GM18519 (cell line): ENCODE data around the gene ERN1.

Experiments
- ATAC-seq: cut with Tn5 transposase; IDR thresholded peaks from one replicate; pipeline ENCODE4 v1.9.1; 2021; ENCODE audit warnings: mild to moderate bottlenecking, moderate library complexity; ENCODE audit not compliant: unreplicated experiment, low FRiP score

ERN1 gene

DNA sequence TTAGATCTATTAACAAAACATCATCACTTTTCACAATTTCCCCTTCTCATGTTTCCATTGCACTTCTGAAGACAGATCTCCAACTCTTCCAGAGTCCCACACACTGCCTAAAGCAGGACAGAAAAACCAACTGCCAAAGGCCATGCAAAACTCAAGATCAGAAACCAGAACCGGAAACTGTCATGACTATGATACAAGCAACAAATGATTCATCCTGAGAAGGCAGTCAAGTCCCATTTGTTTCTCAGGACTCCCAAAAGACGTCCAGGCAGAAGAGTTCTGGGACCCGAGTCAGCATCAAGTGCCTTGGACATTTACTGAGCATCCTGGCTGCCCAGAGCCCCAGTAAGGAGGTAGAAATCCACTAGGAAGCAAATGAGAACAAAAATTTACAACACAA lies 38.8 kb downstream of the ERN1 start:
- ATAC-seq, result no peak

DNA sequence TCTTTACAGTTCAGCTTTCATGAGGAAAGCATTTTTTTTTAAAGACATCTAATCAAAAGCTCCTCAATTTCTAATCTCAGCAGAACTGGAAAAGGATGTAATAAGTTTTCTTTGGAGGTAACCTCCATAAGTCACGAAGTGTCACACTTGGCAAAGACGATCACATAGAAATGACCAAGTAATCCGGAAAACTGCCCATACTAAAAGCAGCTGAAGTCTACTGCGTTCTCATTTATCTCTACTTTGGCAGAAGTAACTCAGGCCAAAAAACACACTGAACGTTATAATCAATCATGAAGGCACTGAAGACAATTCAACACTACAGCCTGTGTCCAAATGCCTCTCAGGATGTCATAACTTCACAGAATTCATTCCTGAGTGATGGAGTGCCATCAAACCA lies 39.8 kb downstream of the ERN1 start:
- ATAC-seq, result no peak

DNA sequence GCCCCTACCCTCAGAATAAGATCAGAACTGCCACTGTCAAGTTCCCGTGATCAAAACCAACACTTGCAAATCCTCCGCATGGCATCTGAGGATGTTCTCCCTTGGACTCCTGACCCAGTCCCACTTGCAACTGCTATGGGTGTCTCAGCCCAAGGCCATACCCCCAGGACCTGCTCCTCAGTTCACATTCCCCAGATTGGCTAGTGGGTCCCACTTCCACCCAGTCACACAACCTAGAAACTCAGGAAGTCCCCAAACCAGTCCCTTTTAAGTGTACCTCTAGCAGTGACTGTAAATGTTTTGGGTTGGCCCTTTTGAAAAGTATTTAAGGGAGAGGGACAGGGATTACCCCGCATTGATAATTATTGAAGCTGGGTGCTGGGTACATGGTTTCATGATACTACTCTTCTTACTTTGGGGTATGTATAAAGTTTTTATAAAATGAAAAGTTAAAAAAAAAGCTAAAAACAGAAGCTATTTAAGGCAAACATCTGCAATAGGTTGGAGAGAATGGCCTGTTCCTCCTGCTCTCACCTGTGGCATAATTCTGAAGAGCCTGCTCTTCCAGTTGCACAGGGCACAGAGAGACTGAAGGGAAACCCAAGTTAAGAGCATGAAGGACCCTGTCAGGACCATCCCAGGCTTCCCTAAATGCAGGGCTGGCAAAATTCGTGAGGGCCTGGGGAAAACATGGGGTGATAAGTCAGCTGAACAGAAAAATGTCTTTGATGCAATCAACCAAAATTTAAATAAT lies 42.5 kb downstream of the ERN1 start:
- ATAC-seq, result no peak

DNA sequence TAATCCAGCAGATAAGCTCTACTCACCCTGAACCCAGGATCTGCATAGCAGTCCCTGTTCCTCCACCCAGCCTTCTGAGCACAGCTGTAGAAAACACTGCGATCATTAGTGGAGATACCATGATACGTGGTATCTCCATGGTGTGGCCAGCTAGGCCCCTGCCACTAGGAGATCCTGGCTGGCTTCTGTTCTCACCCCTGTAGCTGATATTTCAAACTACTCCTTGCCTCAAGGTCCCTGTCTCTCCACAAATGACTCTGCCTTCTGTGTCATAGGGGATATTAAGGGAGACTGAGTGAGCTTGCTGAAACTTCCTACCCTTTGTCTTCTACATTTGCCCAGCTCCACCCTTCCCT lies 44.3 kb downstream of the ERN1 start:
- no peak for ATAC-seq

DNA sequence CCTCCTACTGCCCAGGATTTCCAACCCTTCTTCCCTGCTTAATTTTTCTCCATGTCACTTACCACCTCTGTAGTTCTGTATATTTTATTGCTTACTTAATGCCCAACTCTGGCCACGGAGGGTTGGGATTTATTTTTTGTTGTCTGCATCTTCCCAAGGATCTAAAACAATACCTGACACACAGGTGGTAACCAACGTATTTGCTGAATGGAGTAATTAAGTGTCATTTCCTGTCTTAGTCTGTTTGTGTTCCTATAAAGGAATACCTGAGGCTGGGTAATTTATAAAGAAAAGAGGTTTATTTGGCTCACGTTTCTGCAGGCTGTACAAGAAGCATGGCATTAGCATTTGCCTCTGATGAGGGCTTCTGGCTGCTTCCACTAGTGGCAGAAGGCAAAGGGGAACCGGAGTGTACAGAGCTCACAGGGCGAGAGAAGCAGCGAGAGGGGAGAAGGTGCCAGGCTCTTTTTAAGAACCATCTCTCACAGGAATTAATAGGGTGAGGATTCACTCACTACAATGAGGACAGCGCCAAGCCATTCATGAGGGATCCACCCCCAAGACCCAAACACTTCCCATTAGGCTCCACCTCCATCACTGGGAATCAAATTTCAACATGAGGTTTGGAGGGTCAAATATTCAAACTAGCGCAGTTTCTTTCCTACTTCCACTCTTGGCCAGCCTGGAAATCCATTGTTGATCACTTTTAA lies 44.8 kb downstream of the ERN1 start:
- ATAC-seq, result no peak

DNA sequence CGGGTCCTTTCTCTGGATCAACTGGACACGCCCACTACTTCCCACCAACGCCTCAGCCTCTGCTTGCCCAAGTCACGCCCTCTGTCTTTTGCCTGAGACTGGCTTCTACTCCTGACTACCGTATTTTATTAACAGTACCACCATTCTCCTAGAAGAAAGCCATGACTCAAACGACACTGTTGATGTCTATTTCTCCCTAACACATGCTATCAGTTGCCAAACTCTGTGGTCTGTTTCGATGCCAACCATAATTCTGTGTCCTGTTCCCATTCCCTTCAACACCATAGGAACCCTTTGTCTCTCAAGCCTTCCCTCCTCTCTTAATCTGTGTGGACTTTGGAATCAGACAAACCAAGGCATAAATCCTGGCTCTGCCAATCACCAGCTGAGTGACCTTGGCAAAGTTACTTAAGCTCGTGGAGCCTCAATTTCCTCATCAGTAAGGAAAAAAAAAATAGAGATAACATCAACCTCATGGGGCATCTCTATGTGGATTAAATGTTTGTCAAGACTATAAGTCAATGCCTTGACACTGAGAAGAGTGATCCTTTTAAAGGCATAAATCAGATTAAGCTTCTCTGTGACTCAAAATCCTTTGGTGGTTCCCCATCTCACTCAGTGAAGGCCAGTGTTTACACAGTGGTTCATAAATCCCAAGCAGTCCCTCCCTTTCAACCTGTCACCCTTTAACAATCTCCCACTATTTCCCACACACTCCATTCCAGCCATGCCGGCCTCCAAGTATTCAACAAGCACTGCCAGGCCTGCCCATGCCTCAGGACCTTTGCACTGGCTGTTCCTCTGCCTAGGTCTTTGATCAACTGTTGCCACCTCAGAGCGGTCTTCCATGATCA lies 45.6 kb downstream of the ERN1 start:
- no peak for ATAC-seq

DNA sequence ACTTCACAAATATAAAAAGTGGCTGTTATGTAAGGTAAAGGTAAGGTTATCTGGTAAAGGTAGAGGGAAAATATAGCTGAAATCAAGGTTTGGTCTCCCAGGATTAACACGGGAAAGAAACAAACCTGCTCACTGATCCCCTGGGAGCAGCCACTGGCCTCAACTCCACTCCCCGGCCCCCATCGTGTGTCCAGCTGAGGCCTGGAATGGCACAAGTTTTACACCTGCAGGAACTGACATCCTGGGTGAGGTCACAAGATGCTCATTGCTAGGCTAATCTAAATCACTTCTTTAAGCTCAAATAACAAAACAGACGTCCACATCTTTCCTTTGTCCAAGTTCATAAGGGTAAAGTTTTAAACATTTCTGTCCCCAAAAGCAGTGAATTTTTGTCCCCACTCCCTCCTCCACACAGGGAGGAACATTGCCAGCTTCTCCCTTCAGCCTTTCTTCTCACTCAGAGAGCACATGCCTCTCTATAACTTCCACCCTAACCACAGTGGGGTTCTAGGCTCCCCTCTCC lies 46.3 kb downstream of the ERN1 start:
- ATAC-seq, result no peak

DNA sequence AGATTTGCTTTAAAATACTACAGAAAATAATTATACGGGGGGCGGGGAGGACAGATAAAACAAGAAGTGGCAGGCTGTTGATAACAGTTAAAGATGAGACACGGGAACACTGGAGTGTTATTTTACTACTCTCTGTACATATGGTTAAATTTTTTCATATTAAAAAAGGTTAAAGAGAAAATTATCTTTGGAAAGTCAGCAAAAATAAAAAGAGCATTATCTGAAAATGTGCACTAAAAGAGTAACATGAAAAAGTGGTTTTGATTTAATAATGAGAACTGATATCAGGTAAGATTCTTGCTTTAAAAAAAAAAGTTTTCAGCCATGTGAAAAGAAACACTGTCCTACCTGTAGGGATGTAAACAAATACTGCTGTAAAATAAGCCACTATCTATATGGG lies 46.9 kb downstream of the ERN1 start:
- no peak for ATAC-seq

DNA sequence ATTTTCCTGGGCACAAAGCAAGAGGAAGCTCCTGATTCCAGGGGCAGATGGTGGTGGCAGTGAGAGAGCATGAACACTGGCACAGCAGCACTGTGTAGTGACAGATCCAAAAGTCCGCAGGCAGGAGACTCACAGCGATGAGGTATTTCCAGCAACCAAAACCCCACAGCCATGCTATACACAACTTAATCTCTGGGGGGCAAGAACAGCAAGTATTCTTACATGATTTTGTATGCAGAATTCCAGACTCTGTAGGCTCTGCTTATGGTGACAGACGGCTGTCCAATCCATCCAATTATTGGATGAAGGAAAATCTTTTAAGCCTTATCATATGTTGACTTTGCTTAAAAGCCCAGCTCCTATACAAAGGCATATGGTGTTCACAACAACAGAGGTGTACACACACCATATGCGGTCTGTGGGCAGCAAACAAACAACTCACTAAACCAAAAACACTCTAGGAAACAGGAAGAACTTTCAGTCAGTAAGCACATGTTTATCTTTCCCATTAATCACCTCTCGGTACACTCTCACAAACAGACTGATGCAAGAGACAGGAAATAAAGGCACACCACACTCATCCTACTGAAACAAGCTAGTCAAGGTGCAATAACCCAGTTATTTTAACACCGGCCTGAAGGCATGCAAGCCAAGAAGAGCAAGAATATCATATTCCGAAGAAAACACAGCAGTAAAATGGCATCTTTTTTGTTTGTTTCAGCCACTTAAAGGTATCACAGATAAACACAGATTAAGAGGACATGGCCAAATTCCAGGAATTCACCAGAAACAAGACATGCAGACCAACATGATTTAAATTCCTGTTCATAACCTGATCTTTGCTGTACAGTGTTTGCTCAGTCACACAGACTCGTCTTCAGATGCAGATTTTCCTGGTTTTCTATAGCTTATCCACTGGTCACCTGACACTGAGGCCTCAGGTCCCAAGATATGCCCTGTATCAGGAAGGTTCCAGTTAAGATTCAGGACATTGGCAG lies 47.8 kb downstream of the ERN1 start:
- no peak for ATAC-seq

DNA sequence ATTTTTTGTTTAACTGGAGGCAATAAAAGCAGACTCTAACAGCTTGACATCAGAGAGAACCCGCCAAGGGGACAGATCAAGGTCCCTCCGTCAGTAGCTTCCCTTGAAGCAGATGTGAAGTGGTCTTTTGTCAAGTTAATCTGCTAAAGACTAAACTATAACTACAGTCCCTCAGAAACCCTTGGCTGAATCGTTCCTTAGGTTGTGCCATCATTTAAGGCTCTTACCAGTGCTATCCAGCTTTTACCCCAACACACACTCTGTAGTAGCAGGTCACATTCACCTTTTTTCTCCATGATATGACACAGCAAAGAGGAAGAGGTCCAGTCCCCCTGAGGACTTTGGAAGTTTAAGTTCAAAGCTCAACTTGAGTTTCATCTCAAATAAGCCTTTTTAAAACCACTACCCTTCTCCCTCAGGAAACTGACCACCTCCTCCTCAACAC lies 49.7 kb downstream of the ERN1 start:
- ATAC-seq, result no peak

DNA sequence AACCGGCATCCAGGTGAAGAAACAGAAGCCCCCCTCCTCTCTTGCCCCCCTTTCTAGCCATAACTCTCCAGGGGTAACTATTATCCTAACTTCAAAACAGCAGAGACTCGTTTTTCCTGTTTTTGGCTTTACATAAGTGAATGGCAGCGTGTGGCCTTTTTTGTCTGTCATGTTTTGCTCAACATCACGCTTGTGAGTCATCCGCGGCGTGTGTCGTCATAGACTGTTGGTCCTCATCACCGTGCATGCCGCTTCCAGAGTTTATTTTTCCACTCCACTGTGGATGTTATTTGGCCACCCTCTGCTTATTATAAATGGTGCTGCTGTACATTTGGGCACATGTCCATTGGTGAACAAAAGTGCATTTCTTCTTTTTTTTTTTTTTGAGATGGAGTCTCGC lies 52.6 kb downstream of the ERN1 start:
- ATAC-seq, result no peak

DNA sequence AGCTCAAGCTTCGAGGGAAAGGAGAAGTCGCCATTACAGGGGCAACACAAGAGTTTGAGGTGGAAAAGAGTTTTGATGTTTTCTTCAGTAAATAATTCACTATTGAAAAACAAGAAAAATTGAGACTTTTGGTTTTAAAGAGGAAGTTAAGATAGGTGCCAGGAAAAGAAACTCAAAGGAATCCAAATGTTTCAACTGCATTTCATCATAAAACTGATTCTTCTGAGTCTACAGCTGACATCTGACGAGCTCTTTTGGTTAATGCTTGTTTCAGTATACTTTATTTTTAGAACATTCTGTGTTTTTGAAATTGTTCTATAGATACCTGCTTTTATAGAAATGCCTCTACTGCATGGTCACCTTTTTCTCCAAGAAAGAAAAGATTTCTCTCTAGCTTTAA lies 54.0 kb downstream of the ERN1 start:
- no peak for ATAC-seq

DNA sequence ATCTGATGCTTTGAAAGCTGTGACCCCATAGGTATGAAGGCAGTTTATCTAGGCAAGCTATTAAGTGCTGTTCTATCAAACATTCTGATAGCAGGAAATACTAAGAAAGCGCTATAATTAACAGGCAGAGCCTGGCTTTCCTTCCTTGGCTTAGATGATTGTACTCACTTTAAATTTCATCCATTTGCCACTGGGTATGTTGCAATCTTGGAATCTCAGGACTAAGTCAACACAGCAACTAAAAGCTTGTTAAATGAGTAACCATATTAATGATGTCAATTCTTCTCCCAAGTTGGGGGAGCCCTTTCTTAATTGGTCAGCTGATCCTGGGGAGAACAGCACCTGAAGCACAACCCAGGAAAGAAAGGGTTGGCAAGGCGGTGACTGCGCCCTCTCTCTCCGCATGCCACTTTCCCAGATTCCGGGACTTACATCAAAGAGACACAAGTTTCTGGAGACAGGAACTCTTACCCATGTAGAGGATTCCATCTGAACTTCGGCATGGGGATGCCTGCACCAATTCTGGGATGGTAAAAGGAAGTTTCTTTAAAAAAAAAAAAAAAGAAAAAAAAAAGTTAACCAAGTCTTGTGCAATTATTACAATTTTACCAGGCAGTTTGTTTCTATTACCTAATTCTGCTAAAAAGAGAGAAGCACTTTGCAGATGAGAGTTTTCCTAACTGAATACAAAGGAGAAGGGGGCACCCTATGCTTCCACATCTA lies 55.1 kb downstream of the ERN1 start:
- no peak for ATAC-seq

DNA sequence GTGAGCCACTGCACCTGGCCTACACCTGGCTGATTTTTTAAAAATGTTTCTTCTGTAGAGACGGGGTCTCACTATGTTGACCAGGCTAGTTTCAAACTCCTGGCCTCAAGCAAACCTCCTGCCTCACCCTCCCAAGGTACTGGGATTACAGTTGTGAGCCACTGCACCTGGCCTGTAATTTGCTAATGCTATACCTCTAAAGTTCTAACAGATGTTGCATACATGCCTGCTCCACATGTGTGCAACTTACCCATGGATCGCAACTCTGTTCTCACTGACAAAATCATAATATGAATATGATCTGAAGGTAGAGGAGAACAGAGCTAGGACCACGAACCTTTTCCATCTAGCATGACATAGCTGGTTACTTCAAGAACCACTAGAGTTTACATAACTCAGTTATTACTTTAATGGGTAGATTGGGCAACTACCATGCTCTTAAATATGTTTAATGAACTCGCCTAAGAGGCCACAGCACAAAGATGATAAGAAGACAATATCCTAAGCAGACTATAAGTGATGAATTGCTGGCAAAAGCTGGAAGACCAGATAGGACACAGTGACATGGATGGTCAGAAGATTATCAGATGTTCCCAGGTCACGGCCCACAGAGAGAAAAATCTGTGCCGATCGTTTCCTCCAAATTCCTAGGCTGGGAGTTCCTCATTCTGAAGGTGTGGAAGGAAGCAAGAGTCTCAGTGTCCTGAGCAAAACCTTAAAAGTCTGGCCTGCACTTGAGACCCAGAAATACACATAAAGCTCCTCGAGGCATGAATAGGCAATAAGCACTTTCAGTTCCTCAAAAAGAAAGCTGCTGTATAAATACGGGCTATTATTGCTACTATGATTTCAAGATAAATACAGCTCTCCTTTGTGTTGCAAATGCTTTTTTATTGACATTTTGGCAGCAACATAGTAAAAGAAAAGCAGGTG lies 55.9 kb downstream of the ERN1 start:
- peak; percentile 62 for ATAC-seq

DNA sequence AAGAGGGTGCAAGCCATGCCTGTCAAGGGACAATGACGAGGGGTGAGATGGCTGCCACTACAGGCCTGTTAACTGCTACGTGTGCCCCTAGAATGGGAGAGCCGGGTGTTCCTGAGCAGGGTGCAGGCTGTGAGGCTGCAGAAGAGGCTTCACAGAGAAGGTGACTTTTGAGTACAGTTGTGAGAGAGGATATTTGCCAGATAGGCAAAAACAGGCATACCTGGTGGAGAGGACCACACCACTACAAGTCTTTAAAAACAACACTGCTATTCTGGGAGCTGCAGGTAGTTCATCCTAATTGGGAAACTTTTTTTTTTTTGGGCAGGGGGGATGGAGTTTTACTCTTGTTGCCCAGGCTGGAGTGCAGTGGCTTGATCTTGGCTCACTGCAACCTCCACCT lies 58.8 kb downstream of the ERN1 start:
- ATAC-seq, result no peak

DNA sequence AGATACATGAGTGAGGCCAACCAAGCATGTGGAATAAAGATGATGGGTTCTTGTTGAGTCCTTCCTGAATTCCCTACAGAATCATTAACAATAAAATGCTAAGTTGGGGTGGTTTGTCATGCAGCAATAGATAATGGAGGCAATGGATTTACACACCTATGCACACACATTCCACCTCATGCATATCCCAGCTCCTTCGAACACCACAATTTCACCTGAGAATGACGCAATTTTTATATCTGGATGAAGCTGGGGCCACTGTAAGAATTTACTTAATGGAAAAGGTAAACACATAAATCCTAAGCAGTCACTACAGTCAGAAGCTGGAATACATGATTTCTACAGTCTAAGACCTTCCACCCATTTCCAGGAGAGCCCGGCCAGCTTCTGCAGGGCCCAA lies 59.7 kb downstream of the ERN1 start:
- ATAC-seq, result no peak

DNA sequence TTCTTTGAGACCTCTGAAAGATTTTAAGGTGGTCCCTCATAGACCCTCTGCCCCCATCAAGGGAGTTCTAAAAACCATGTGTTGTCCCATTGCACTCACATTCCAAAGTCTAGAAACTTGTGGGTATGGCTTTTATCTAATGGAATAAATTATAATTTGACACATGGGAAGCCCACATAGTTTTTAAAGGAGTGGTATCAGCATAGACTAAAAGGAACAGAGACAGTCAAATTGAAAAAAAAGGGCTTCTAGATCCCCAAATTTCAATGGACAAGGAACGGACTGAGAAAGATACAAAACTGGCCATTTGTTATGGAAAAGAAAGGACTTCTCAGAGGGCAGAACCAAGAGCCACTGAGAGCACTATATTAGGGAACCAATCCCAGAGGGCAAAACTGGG lies 60.8 kb downstream of the ERN1 start:
- no peak for ATAC-seq

DNA sequence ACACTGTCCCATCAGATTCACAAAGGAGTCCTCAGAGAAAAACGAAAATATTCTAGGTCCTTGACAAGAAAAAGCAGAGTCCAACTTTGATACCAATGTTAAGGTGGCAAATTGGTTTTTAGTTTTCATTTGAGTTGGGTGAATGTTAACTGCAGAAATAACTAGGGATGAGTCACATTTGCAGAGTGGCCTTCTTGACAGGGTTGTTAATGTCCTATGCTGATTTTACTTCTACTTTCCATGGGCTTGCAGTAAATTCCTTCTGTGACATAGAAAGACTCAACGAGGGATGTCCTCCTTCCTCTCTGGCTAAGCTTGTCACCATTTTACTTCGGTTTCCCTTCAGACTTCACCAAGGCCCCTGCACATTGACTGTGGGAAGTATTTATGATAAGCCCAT lies 62.3 kb downstream of the ERN1 start:
- ATAC-seq, result no peak
